Measurements from ENCODE around the gene SATB2.

The SATB2 gene

GRCh38 chr2:199306116-199306515 lies 151.6 kb downstream of the SATB2 start:
- Histone ChIP-seq H3K4me3 (ENCODE audit: low read depth, low read length) (no peak overlapping the region), H3K27me3 (no peaks in the 10 kb centered on the region), H3K36me3 (no peaks in the 10 kb centered on the region), H3K9me3 (no peaks in the 10 kb centered on the region), H3K4me1 (peaks cover 32% of the 10 kb centered on the region)
- no peak for DNase-seq
- TF ChIP-seq CTCF (IDR thresholded peaks at IDR 0.05; ENCODE audit: low read depth, low read length): no peak

- Histone ChIP-seq H3K36me3 (no peaks in the 10 kb centered on the region), H3K4me1 (peaks cover 12% of the 10 kb centered on the region), H3K4me3 (ENCODE audit: low read depth, low read length) (no peak overlapping the region), H3K27me3 (no peaks in the 10 kb centered on the region), H3K9me3 (no peaks in the 10 kb centered on the region)
- no peak for DNase-seq
- no peak for TF ChIP-seq CTCF (IDR thresholded peaks at IDR 0.05; ENCODE audit: low read depth, low read length)
Observed at GRCh38 chr2:199303728-199304177, 154.0 kb downstream of the SATB2 start.

- no peak for DNase-seq
Observed at GRCh38 chr2:199302851-199303250, 154.9 kb downstream of the SATB2 start.

GRCh38 chr2:199288424-199288823 lies 169.3 kb downstream of the SATB2 start:
- Histone ChIP-seq H3K4me3 (ENCODE audit: low read depth, low read length) (no peak overlapping the region), H3K9me3 (no peaks in the 10 kb centered on the region), H3K27me3 (no peaks in the 10 kb centered on the region), H3K4me1 (no peaks in the 10 kb centered on the region), H3K36me3 (no peaks in the 10 kb centered on the region)
- DNase-seq: no peak
- TF ChIP-seq CTCF (IDR thresholded peaks at IDR 0.05; ENCODE audit: low read depth, low read length): no peak

More at GRCh38 chr2:199302851-199303250, 154.9 kb downstream of the SATB2 start:
- Histone ChIP-seq H3K27me3 (no peaks in the 10 kb centered on the region), H3K4me1 (peaks cover 11% of the 10 kb centered on the region), H3K9me3 (no peaks in the 10 kb centered on the region), H3K4me3 (ENCODE audit: low read depth, low read length) (no peak overlapping the region), H3K36me3 (no peaks in the 10 kb centered on the region)
- TF ChIP-seq CTCF (IDR thresholded peaks at IDR 0.05; ENCODE audit: low read depth, low read length): no peak

GRCh38 chr2:199282309-199282708 lies 175.4 kb downstream of the SATB2 start:
- no peak for DNase-seq

GRCh38 chr2:199279146-199279545 lies 178.6 kb downstream of the SATB2 start:
- Histone ChIP-seq H3K4me1 (peaks cover 6% of the 10 kb centered on the region; the same call in 1 of the 2 replicates), H3K36me3 (no peaks in the 10 kb centered on the region), H3K4me3 (ENCODE audit: low read depth, low read length) (no peak overlapping the region), H3K27me3 (no peaks in the 10 kb centered on the region), H3K9me3 (no peaks in the 10 kb centered on the region)
- TF ChIP-seq CTCF (IDR thresholded peaks at IDR 0.05; ENCODE audit: low read depth, low read length): no peak
- DNase-seq: no peak

More at GRCh38 chr2:199282309-199282708, 175.4 kb downstream of the SATB2 start:
- Histone ChIP-seq H3K4me3 (ENCODE audit: low read depth, low read length) (no peak overlapping the region), H3K4me1 (no peaks in the 10 kb centered on the region), H3K9me3 (no peaks in the 10 kb centered on the region), H3K36me3 (no peaks in the 10 kb centered on the region), H3K27me3 (no peaks in the 10 kb centered on the region)
- TF ChIP-seq CTCF (IDR thresholded peaks at IDR 0.05; ENCODE audit: low read depth, low read length): no peak
